A549 (cell line): ENCODE measurements around the gene HARBI1. TPM values are rescaled to one million over a fixed set of nuclear protein-coding genes. Genes with fewer than 3 reads are reported as not detected.

Experiments
- ATAC-seq, 2 experiments: fragments of 200-7000 bp in 1 of 2; fragments of >200 bp in 1 of 2; cut with Nextera tagmentation in 1 of 2; cut with Tn5 transposase in 1 of 2; 3 replicates each; pipeline versions ENCODE4 v1.8.0 to v1.9.1; 2018 to 2020; ENCODE audit warnings: mild to moderate bottlenecking in 1 of 2, moderate library complexity in 1 of 2
- CTCF ChIA-PET: fragments of 300-600 bp; sonication (Branson Sonifier 250); formaldehyde crosslinking; extraction: SDS; loops from one replicate; lab custom pipeline; 2021; ENCODE audit warnings: antibody characterized with exemption, inconsistent platforms; lab: Yijun Ruan, JAX
- POLR2A ChIA-PET: fragments of 350-600 bp; formaldehyde crosslinking; extraction: SDS; loops from one replicate; lab custom pipeline; 2021; ENCODE audit warnings: antibody characterized with exemption, inconsistent platforms; lab: Yijun Ruan, JAX
- DNase-seq, 2 experiments: peaks; one replicate each; pipeline versions ENCODE4 v3.0.0 to v3.0.0-alpha.2; 2011 to 2016; ENCODE audit warnings: low read depth in 1 of 2, low spot score in 1 of 2
- FAIRE-seq: peaks from 2 replicates; lab custom pipeline; 2011; peaks lifted over from hg19 to GRCh38; lab: Jason Lieb, UNC
- H3K27ac ChIP-seq, 2 experiments: fragments of >200 bp; sonication (Bioruptor Twin); formaldehyde crosslinking; 3 replicates each; pipeline ENCODE4 v1.5.1; 2016 to 2017
- H3K4me1 ChIP-seq: fragments of >200 bp; sonication (Bioruptor Twin); formaldehyde crosslinking; 3 replicates; pipeline ENCODE4 v1.6.1; 2016
- H3K4me2 ChIP-seq: fragments of >200 bp; sonication (Bioruptor Twin); formaldehyde crosslinking; 3 replicates; pipeline ENCODE4 v1.6.1; 2016
- H3K4me3 ChIP-seq: fragments of >200 bp; sonication (Bioruptor Twin); formaldehyde crosslinking; 3 replicates; pipeline ENCODE4 v1.5.1; 2016
- H3K9me3 ChIP-seq: fragments of >200 bp; sonication (Bioruptor Twin); formaldehyde crosslinking; 3 replicates; pipeline ENCODE4 v1.6.1; 2016
- BHLHE40 ChIP-seq: IDR thresholded peaks from 2 replicates; pipeline ENCODE4 v1.6.1; 2012; ENCODE audit warnings: low read depth, low read length, inconsistent platforms
- CBX2 ChIP-seq: fragments of 200-600 bp; sonication (generic); IDR thresholded peaks from 2 replicates; pipeline ENCODE4 v1.6.1; 2016; ENCODE audit warnings: low read depth, mild to moderate bottlenecking, borderline replicate concordance
- CHD4 ChIP-seq: fragments of 200-600 bp; sonication (generic); IDR thresholded peaks from 2 replicates; pipeline ENCODE4 v1.6.1; 2016; ENCODE audit warnings: antibody characterized with exemption, mild to moderate bottlenecking, borderline replicate concordance
- ELK1 ChIP-seq: fragments of 150-350 bp; IDR thresholded peaks from 2 replicates; pipeline ENCODE4 v1.6.1; 2014; ENCODE audit warnings: low read depth, mild to moderate bottlenecking, low read length
- FOSB ChIP-seq: fragments of 250-450 bp; sonication (Bioruptor Pico); IDR thresholded peaks from 2 replicates; pipeline ENCODE4 v1.5.0; 2020; ENCODE audit warnings: mild to moderate bottlenecking, moderate library complexity
- HDAC2 ChIP-seq: fragments of 200-600 bp; sonication (generic); IDR thresholded peaks from 2 replicates; pipeline ENCODE4 v1.6.1; 2016
- HEYL ChIP-seq: fragments of 250-450 bp; sonication (Bioruptor Pico); IDR thresholded peaks from 2 replicates; pipeline ENCODE4 v1.8.0; 2021; ENCODE audit warnings: mild to moderate bottlenecking, moderate library complexity
- HOXA7 ChIP-seq: fragments of 250-450 bp; sonication (Bioruptor Pico); IDR thresholded peaks from 2 replicates; pipeline ENCODE4 v1.5.0; 2020; ENCODE audit warnings: mild to moderate bottlenecking, moderate library complexity
- MAFK ChIP-seq: fragments of 450-650 bp; IDR thresholded peaks from 2 replicates; pipeline ENCODE4 v1.6.1; 2014; ENCODE audit not compliant: partially characterized antibody
- NFE2L2 ChIP-seq: fragments of 150-350 bp; conservative IDR thresholded peaks from 2 replicates; pipeline ENCODE4 v1.6.1; 2014; ENCODE audit warnings: low read length
- NR3C1 ChIP-seq: fragments of >200 bp; sonication (Bioruptor Twin); formaldehyde crosslinking; IDR thresholded peaks from 3 replicates; pipeline ENCODE4 v1.6.1; 2017
- PBX3 ChIP-seq: IDR thresholded peaks from 2 replicates; pipeline ENCODE4 v1.6.1; 2012
- RARB ChIP-seq: fragments of 250-450 bp; sonication (Bioruptor Pico); IDR thresholded peaks from 2 replicates; pipeline ENCODE4 v1.8.0; 2021; ENCODE audit warnings: mild to moderate bottlenecking, moderate library complexity
- RFX5 ChIP-seq: fragments of 450-650 bp; IDR thresholded peaks from 2 replicates; pipeline ENCODE4 v1.7.1; 2014; ENCODE audit warnings: antibody characterized with exemption, mild to moderate bottlenecking, moderate library complexity
- ZSCAN20 ChIP-seq: fragments of 250-450 bp; sonication (Bioruptor Pico); IDR thresholded peaks from 2 replicates; pipeline ENCODE4 v1.8.0; 2022; ENCODE audit warnings: mild to moderate bottlenecking, moderate library complexity
- WGBS: methylation state at CpG from one replicate; pipeline ENCODE4 v1.1.6; 2017; ENCODE audit errors: missing lambda C conversion rate; 5-methylcytosine and 5-hydroxymethylcytosine counted together
- polyA plus RNA-seq, 4 experiments: library from polyadenylated mRNA; depleted of rRNA in 3 of 4; stranded (reverse); fragments of >200 nt; fragmentation: RNase III in 1 of 4; extraction: RNeasy Plus Mini Kit Qiagen cat#74134 plus additional on column Dnase treatment in 1 of 4; gene quantifications; 2 replicates in 3 of 4; 3 replicates in 1 of 4; pipeline ENCODE4 v1.2.3, GENCODE V29; 2011 to 2017
- TF ChIP-seq, protein P1 (sequence below): fragments of 200-600 bp; sonication (generic); IDR thresholded peaks from 2 replicates; pipeline ENCODE4 v1.6.1; 2016; ENCODE audit warnings: antibody characterized with exemption, mild to moderate bottlenecking, moderate library complexity
- TF ChIP-seq, protein P2 (sequence below): IDR thresholded peaks from 2 replicates; pipeline ENCODE4 v1.6.1; 2012; ENCODE audit warnings: low read depth, borderline replicate concordance

Gene HARBI1
- polyA plus RNA-seq, 2 of the 4 experiments (the other 2 are of a cell fraction): 5.6 to 5.7 TPM

- ChIA-PET CTCF (interaction anchor here (0.9 to 1.2 kb wide), 3 partner anchors 18 to 101 kb away, joined by 3 read pairs; no protein-coding TSS in a partner anchor), POLR2A (no interaction called here)
- Histone ChIP-seq H3K4me3 (no peak overlapping the region), H3K4me2 (no peak overlapping the region), H3K4me1 (0 out of 3 replicates have a peak, but pooled peaks cover 4% of the 10 kb centered on the region), H3K27ac (no peak overlapping the region), H3K9me3 (no peaks in the 10 kb centered on the region)
- DNase-seq (no peak), FAIRE-seq (no peak), ATAC-seq (no peak)
- no peak for TF ChIP-seq NFE2L2
- TF ChIP-seq RARB (CRISPR knock-in tag): no peak
- no peak for TF ChIP-seq HEYL (CRISPR knock-in tag)
- no peak for TF ChIP-seq HDAC2
- TF ChIP-seq BHLHE40: no peak
- TF ChIP-seq FOSB: no peak
- TF ChIP-seq MAFK: no peak
- TF ChIP-seq, protein P1, sequence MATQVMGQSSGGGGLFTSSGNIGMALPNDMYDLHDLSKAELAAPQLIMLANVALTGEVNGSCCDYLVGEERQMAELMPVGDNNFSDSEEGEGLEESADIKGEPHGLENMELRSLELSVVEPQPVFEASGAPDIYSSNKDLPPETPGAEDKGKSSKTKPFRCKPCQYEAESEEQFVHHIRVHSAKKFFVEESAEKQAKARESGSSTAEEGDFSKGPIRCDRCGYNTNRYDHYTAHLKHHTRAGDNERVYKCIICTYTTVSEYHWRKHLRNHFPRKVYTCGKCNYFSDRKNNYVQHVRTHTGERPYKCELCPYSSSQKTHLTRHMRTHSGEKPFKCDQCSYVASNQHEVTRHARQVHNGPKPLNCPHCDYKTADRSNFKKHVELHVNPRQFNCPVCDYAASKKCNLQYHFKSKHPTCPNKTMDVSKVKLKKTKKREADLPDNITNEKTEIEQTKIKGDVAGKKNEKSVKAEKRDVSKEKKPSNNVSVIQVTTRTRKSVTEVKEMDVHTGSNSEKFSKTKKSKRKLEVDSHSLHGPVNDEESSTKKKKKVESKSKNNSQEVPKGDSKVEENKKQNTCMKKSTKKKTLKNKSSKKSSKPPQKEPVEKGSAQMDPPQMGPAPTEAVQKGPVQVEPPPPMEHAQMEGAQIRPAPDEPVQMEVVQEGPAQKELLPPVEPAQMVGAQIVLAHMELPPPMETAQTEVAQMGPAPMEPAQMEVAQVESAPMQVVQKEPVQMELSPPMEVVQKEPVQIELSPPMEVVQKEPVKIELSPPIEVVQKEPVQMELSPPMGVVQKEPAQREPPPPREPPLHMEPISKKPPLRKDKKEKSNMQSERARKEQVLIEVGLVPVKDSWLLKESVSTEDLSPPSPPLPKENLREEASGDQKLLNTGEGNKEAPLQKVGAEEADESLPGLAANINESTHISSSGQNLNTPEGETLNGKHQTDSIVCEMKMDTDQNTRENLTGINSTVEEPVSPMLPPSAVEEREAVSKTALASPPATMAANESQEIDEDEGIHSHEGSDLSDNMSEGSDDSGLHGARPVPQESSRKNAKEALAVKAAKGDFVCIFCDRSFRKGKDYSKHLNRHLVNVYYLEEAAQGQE: no peak
- TF ChIP-seq, protein P2, sequence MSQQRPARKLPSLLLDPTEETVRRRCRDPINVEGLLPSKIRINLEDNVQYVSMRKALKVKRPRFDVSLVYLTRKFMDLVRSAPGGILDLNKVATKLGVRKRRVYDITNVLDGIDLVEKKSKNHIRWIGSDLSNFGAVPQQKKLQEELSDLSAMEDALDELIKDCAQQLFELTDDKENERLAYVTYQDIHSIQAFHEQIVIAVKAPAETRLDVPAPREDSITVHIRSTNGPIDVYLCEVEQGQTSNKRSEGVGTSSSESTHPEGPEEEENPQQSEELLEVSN: no peak
- TF ChIP-seq PBX3: no peak
- 87% methylated on average over 3 of the region's 3 CpGs for WGBS
Measured at GRCh38 chr11:46641639-46642038, 24.6 kb upstream of the HARBI1 start.

- Histone ChIP-seq H3K4me3 (no peak overlapping the region), H3K4me1 (0 out of 3 replicates have a peak, but pooled peaks cover 4% of the 10 kb centered on the region), H3K9me3 (no peaks in the 10 kb centered on the region), H3K27ac (no peak overlapping the region), H3K4me2 (no peak overlapping the region)
- CTCF ChIA-PET: interaction anchor here (1.4 to 2.1 kb wide), 2 partner anchors 9 to 23 kb away, joined by 4 to 8 read pairs; partner anchors contain the start of genes ATG13 and HARBI1
- no peak for FAIRE-seq
- no peak for ATAC-seq
- whole genome bisulfite sequencing: 91% methylated on average over 6 of the region's 6 CpGs
- no peak for DNase-seq
- POLR2A ChIA-PET: no interaction called here
- TF ChIP-seq ZSCAN20 (CRISPR knock-in tag) (no peak), RFX5 (no peak), CBX2 (no peak), HOXA7 (CRISPR knock-in tag) (no peak), BHLHE40 (no peak), ELK1 (no peak), NR3C1 (no peak), CHD4 (no peak)
Measured at GRCh38 chr11:46640036-46640788, 23.2 kb upstream of the HARBI1 start.
